Mesodermal cell (in vitro differentiated cells): ENCODE measurements around the gene FAM53A. TPM values are rescaled to one million over a fixed set of nuclear protein-coding genes. Genes with fewer than 3 reads are reported as not detected.

Experiments used
- H3K27ac ChIP-seq: 2 replicates; pipeline ENCODE4 v1.7.0; 2013; ENCODE audit warnings: mild to moderate bottlenecking, low read depth, low read length, moderate library complexity; ENCODE audit not compliant: severe bottlenecking
- H3K36me3 ChIP-seq: 2 replicates; pipeline ENCODE4 v1.7.1; 2013; ENCODE audit warnings: mild to moderate bottlenecking, low read length, moderate library complexity; ENCODE audit not compliant: control insufficient read depth, insufficient read depth
- H3K4me1 ChIP-seq: one replicate; pipeline ENCODE4 v1.7.1; 2013; ENCODE audit warnings: mild to moderate bottlenecking, low read length; ENCODE audit not compliant: insufficient read depth, control insufficient read depth, poor library complexity, severe bottlenecking
- H3K4me3 ChIP-seq: 2 replicates; pipeline ENCODE4 v1.7.0; 2013; ENCODE audit warnings: low read length, control low read depth, mild to moderate bottlenecking; ENCODE audit not compliant: insufficient read depth, poor library complexity, severe bottlenecking; ENCODE audit errors: extremely low read depth
- H3K9me3 ChIP-seq: 2 replicates; pipeline ENCODE4 v1.7.1; 2013; ENCODE audit warnings: mild to moderate bottlenecking, low read length, moderate library complexity; ENCODE audit not compliant: control insufficient read depth
- WGBS, 2 experiments: methylation state at CpG; one replicate each; pipeline ENCODE4 v1.1.5; 2013; ENCODE audit warnings: missing lambda C conversion rate in 2 of 2; ENCODE audit not compliant: insufficient coverage in 2 of 2; 5-methylcytosine and 5-hydroxymethylcytosine counted together
- polyA plus RNA-seq, 2 experiments: library from polyadenylated mRNA; stranded (reverse); fragments of 50-300 nt; gene quantifications; one replicate each; pipeline ENCODE4 v1.2.3, GENCODE V29; 2013

Gene FAM53A, protein sequence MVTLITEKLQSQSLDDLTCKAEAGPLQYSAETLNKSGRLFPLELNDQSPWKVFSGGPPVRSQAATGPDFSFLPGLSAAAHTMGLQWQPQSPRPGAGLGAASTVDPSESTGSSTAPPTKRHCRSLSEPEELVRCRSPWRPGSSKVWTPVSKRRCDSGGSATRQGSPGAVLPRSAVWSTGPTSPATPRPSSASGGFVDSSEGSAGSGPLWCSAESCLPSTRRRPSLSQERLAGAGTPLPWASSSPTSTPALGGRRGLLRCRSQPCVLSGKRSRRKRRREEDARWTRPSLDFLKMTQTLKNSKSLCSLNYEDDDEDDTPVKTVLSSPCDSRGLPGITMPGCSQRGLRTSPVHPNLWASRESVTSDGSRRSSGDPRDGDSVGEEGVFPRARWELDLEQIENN
- 2.0 TPM for polyA plus RNA-seq (2013, experiment 1 of 2)
- 1.1 TPM for polyA plus RNA-seq (2013, experiment 2 of 2)

DNA sequence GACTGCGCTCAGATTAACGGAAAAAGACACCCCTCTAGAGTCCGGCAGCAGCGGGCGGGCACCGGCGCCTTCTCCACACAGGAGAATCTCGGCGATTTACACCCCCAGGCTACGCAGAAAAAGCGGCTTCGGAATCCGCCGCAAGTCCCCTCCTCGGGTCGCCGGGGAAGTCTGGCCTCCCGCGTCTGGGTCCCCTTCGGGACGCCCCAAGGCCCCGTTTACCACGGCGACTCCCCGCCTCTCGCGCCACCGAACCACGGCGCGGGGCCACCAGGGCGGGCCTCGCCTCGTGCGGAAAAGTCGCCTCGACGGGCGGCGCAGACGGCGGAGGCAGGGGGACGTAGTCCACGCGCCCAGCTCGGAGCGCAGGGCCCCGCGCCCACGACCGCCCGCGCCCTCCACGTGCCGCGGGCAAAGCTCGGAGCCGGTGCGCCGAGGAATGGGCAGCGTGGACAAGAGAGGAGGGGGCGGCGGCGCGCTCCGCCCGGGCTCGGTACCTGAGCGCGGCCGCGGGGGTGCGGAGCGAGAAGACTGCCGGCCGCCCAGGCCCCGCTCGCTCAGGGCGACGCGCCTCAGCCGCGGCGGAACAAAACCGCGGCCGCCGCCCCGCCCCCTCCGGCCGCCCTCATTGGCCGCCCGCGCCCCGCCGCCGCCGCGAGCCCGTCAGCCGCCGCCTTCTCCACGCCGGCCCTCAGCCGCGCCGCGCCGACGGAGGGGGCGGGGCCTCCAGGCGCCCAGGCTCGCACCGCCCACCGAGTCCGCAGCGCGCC, at the start of gene FAM53A:
TSS of gene FAM53A (minus strand) at position 578 of the 770 bp plus-strand sequence. CDS start 15,572 bp downstream, outside the sequence.
- Histone ChIP-seq H3K36me3 (peaks cover 2% of the 10 kb centered on the region), H3K9me3 (no peaks in the 10 kb centered on the region), H3K27ac (peak within 1 kb of the TSS; percentile 49), H3K4me1 (peaks cover 6% of the 10 kb centered on the region), H3K4me3 (peak within 1 kb of the TSS; percentile 39)
- 1% methylated on average over 75 to 110 of the region's 118 CpGs for WGBS, 2 experiments

DNA sequence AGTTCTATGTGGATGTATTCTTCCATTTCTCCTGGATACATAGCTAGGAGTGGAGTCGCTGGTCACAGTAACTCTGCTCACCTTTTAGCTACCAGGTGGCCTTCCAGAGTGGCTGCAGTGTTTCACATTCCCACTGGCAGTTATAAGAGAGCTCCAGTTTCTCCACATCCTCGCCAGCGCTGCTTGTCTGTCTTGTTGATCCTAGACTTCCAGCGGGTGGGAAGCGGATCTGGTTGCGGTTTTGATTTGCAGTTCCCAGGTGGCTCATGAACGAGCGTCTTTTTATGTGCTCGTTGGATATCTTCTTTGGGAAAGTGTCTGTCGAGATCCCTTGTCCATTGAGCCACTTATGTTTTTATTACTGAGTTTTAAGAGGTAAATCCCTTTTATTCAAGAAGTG, 48.8 kb upstream of the FAM53A start:
- Histone ChIP-seq H3K4me1 (peaks cover 7% of the 10 kb centered on the region), H3K36me3 (peaks cover 94% of the 10 kb centered on the region), H3K27ac (no peak overlapping the region), H3K9me3 (peaks cover 17% of the 10 kb centered on the region), H3K4me3 (no peak overlapping the region)
- WGBS, 2 experiments = 98% methylated on average over 9 to 10 of the region's 10 CpGs

DNA sequence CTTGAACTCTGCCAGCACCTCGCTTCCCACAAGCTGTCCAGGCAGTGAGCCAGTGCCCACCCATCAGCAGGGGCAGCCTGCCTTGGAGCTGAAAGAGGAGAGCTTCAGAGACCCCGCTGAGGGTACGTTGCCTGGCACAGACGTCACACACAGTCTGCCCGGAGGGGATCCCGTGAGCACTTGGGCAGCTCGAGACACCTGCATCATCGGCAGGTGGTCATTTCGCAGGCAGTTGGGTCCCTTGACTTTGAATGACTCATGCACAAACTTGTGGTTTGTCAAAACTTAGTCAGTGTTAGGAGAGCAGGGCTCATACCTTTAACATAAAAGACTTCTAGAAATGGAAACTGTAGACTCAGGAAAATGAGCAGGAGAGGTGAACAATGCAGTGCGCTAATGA, 47.1 kb upstream of the FAM53A start:
- H3K36me3 ChIP-seq = peaks cover 86% of the 10 kb centered on the region
- 92 to 97% methylated on average over 10 of the region's 10 CpGs for WGBS, 2 experiments
- no peak overlapping the region for H3K4me3 ChIP-seq
- peaks cover 20% of the 10 kb centered on the region for H3K4me1 ChIP-seq
- H3K9me3 ChIP-seq = no peaks in the 10 kb centered on the region
- no peak overlapping the region for H3K27ac ChIP-seq

DNA sequence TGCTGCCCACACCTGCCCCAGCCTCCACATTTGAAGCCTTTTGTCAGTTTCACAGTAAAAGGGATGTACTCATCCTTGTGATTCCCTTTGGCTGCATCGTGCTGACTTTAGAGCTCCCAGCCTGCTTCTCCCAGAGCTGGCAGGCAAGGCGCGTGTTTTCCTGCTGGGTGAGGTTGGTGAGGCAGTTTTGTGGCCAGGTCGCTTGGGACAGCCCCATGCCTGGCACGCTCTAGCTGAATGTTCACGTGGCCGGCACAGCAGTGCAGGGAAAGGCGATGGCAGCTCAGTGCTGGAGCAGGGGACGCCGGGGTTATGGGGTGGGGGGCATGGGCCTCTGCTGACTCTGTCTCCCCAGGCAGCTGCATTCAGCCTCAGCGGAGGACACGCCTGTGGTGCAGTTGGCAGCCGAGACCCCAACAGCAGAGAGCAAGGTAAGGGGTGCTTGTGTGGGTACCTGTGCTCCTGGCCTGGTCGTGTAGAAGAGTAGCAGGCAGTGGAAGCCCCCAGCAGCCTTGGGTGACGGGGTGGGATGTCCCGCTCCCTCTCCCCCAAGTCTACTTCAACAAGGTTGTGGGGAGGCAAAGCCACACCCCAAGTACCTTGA, 46.5 kb upstream of the FAM53A start:
- 97 to 98% methylated on average over 15 of the region's 16 CpGs for WGBS, 2 experiments
- no peak overlapping the region for H3K27ac ChIP-seq
- no peak overlapping the region for H3K4me3 ChIP-seq
- no peaks in the 10 kb centered on the region for H3K9me3 ChIP-seq
- peaks cover 20% of the 10 kb centered on the region for H3K4me1 ChIP-seq
- peaks cover 86% of the 10 kb centered on the region for H3K36me3 ChIP-seq

DNA sequence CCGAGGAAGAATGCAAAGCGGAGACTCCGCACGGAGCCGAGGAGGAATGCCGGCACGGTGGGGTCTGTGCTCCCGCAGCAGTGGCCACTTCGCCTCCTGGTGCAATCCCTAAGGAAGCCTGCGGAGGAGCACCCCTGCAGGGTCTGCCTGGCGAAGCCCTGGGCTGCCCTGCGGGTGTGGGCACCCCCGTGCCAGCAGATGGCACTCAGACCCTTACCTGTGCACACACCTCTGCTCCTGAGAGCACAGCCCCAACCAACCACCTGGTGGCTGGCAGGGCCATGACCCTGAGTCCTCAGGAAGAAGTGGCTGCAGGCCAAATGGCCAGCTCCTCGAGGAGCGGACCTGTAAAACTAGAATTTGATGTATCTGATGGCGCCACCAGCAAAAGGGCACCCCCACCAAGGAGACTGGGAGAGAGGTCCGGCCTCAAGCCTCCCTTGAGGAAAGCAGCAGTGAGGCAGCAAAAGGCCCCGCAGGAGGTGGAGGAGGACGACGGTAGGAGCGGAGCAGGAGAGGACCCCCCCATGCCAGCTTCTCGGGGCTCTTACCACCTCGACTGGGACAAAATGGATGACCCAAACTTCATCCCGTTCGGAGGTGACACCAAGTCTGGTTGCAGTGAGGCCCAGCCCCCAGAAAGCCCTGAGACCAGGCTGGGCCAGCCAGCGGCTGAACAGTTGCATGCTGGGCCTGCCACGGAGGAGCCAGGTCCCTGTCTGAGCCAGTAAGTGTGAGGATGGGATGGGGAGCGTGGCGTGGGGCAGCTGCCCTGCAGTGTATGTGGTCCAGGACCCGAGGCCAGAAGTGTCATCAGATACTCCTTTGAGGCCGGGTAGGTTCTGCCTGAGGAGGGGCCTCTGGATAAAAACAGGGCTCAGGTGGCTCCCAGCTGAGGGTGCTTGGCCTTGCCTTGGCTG, 44.2 kb upstream of the FAM53A start:
- peaks cover 26% of the 10 kb centered on the region for H3K4me1 ChIP-seq
- no peaks in the 10 kb centered on the region for H3K9me3 ChIP-seq
- H3K36me3 ChIP-seq = peaks cover 86% of the 10 kb centered on the region
- H3K27ac ChIP-seq = no peak overlapping the region
- H3K4me3 ChIP-seq = no peak overlapping the region
- 91 to 97% methylated on average over 29 to 31 of the region's 31 CpGs for WGBS, 2 experiments

DNA sequence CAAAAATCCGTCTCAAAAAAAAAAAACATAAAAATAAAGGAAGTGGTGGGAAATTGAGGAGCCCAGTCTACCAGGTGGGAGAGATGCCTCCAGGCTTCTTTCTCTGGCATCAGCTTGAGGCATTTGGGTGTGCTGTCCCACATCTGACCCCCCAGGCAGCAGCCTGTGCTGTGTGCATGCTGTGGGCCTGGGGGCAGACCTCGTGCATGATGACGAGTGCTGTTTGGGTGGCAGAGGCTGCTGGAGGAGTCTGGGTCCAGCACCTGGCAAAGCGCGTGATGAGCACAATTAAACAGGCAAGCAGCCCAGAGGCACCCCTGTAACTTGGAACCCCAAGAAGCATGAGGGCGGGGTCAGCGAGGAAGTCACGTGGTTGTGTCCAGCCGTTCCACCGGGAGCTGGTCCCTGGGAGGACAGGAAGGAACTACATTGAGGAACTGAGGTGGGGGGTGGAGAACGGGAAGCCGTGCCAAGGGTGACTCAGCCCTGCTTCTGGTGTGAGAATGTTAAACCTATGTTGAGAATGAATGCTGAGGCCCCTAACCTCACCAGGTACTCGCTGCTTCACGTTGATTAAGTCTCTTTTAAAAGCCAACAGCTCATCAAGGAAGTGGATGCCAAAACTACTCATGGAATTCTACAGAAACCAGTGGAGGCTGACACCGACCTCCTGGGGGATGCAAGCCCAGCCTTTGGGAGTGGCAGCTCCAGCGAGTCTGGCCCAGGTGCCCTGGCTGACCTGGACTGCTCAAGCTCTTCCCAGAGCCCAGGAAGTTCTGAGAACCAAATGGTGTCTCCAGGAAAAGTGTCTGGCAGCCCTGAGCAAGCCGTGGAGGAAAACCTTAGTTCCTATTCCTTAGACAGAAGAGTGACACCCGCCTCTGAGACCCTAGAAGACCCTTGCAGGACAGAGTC, 43.3 kb upstream of the FAM53A start:
- H3K4me3 ChIP-seq = no peak overlapping the region
- peaks cover 36% of the 10 kb centered on the region for H3K4me1 ChIP-seq
- WGBS, 2 experiments = 83 to 92% methylated on average over 17 of the region's 18 CpGs
- H3K27ac ChIP-seq = peak overlapping the region; percentile 69
- H3K36me3 ChIP-seq = peaks cover 82% of the 10 kb centered on the region
- no peaks in the 10 kb centered on the region for H3K9me3 ChIP-seq

DNA sequence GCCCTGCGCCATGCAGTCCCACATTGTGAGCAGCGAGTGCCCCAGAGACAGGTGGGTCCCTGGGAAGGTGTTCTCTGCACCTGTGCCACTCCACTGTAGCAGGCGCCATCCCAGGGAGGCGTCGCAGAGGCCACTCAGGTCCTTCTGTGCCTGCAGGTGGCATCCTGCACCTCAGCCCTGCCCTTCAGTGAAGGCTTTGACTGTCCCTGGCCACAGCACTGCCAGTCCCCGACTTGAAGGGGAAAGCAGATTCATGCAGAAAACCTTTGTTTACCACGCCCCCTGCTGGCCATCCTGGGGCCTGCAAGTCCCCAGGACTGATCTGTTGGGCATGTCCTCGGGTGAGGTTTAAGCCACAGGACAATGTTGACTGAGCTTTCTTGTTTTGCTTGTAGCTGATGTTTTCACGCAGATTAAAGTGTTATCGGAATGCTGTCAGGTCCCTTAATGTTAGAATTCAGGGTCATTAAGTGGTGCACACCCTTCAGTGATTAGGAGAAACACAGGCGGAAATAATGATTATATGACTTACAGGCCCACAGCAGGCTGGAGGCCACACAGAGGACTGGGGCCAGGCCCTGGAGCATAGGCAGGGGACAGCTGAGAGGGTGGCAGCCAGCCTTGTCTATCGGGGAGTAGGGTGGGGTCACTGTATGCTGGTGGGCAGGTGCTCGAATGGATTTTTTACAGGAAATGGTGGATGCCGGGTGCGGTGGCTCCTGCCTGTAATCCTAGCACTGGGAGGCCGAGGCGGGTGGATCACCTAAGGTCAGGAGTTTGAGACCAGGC, 42.2 kb upstream of the FAM53A start:
- H3K9me3 ChIP-seq = no peaks in the 10 kb centered on the region
- 66 to 67% methylated on average over 12 to 17 of the region's 17 CpGs for WGBS, 2 experiments
- H3K27ac ChIP-seq = peak overlapping the region; percentile 43
- H3K4me1 ChIP-seq = peaks cover 38% of the 10 kb centered on the region
- H3K36me3 ChIP-seq = peaks cover 72% of the 10 kb centered on the region
- no peak overlapping the region for H3K4me3 ChIP-seq

DNA sequence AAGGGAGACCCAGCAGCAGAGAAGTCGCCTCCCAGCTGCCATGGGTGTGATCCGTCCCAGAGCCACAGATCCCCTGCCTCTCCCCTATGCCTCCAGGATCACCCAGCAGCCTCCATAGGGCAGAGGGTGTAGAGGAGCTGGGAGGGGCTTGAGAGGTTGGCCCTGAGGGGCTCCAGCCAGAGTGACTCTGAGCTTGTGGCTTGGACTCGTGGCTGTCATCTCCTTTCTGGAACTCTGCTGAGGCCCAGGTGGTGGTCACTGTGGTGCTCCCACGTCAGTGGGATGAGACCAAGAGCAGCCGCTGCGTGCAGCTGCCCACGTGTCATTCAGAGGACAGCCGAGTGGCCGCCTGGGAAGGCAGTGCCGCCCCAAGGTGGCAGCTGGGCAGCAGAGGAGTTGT, 41.4 kb upstream of the FAM53A start:
- Histone ChIP-seq H3K27ac (peak overlapping the region; percentile 18), H3K4me3 (no peak overlapping the region), H3K4me1 (peaks cover 38% of the 10 kb centered on the region), H3K9me3 (no peaks in the 10 kb centered on the region), H3K36me3 (peaks cover 63% of the 10 kb centered on the region)
- WGBS, 2 experiments = 89 to 92% methylated on average over 8 to 10 of the region's 10 CpGs
